Ascending aorta (tissue), 2 donors: Measurements from ENCODE around the gene ZNF219. TPM values are rescaled to one million over a fixed set of nuclear protein-coding genes. Genes with fewer than 3 reads are reported as not detected.

Experiments
- DNase-seq, 2 donors: peaks; one replicate each; pipeline ENCODE4 v3.0.0-alpha.2; 2019; ENCODE audit warnings: low spot score in 2 of 2
- H3K27ac ChIP-seq, 2 donors: fragments of 200-600 bp; sonication (generic); one replicate each; pipeline ENCODE4 v1.5.1; 2016 to 2017; ENCODE audit warnings: mild to moderate bottlenecking in 1 of 2
- H3K27me3 ChIP-seq: fragments of 200-600 bp; sonication (generic); one replicate; pipeline ENCODE4 v1.5.1; 2017
- H3K36me3 ChIP-seq, 2 donors: fragments of 200-600 bp; sonication (generic); one replicate each; pipeline ENCODE4 v1.5.1; 2016
- H3K4me1 ChIP-seq, 2 donors: fragments of 200-600 bp; sonication (generic); one replicate each; pipeline ENCODE4 v1.5.1; 2016 to 2017; ENCODE audit warnings: mild to moderate bottlenecking in 1 of 2
- H3K4me3 ChIP-seq, 2 donors: fragments of 200-600 bp; sonication (generic); one replicate each; pipeline ENCODE4 v1.5.1; 2016 to 2017; ENCODE audit warnings: mild to moderate bottlenecking in 1 of 2
- H3K9me3 ChIP-seq, 2 donors: fragments of 200-600 bp; sonication (generic); one replicate each; pipeline ENCODE4 v1.5.1; 2016
- CTCF ChIP-seq, 3 experiments: fragments of 200-600 bp in 2 of 3; fragments of 450-650 bp in 1 of 3; sonication (generic) in 2 of 3; IDR thresholded peaks; one replicate each; pipeline ENCODE4 v1.5.1; 2016 to 2019; ENCODE audit warnings: antibody characterized with exemption in 3 of 3, mild to moderate bottlenecking in 1 of 3, moderate library complexity in 1 of 3
- intact Hi-C: fragments of 100-400 bp; cut with DNase I; formaldehyde crosslinking; loops from one replicate; pipeline ENCODE4 v1.15.1; 2023
- total RNA-seq: library from RNA; depleted of rRNA; stranded (reverse); fragments of >200 nt; gene quantifications from one replicate; pipeline ENCODE4 v1.1.0, GENCODE V29; 2016

Gene ZNF219
- total RNA-seq, 1 donor from 2014 or later, result 62.9 TPM

DNA sequence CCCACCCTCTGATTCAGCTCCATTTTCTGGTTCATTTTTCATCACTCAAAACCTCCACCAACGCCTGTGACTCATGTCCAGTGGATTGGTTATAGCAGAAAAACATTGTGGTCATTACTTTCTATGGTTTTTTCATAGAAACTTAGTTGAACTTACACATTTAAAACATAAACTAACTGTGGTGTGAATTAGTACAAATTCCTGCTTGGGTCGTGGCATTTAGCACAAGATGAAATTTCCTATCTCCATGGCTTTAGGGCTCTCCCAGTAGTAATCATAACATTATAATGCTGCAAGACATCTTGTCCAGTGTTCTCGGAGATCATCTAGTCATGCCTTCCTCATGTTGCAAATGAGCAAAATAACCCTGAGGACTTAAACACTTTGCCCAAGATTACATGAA is 49.2 kb downstream of the ZNF219 start:
- H3K9me3 ChIP-seq, result no peaks in the 10 kb centered on the region
- intact Hi-C loops, result no loop called here
- DNase-seq, result no peak
- H3K27ac ChIP-seq, result no peak overlapping the region
- H3K4me1 ChIP-seq, result no peaks in the 10 kb centered on the region
- H3K36me3 ChIP-seq, result no peaks in the 10 kb centered on the region
- H3K4me3 ChIP-seq, result no peak overlapping the region
- H3K27me3 ChIP-seq, result no peaks in the 10 kb centered on the region
- TF ChIP-seq CTCF (IDR thresholded peaks at IDR 0.05), result no peak

- Histone ChIP-seq H3K27me3 (no peaks in the 10 kb centered on the region), H3K4me3 (no peak overlapping the region), H3K36me3 (no peaks in the 10 kb centered on the region), H3K27ac (no peak overlapping the region), H3K9me3 (no peaks in the 10 kb centered on the region), H3K4me1 (no peaks in the 10 kb centered on the region)
- intact Hi-C loops, result no loop called here
- TF ChIP-seq CTCF (IDR thresholded peaks at IDR 0.05), result no peak
- no peak for DNase-seq
Observed at GRCh38 chr14:21048638-21049037, 49.8 kb downstream of the ZNF219 start.

DNA sequence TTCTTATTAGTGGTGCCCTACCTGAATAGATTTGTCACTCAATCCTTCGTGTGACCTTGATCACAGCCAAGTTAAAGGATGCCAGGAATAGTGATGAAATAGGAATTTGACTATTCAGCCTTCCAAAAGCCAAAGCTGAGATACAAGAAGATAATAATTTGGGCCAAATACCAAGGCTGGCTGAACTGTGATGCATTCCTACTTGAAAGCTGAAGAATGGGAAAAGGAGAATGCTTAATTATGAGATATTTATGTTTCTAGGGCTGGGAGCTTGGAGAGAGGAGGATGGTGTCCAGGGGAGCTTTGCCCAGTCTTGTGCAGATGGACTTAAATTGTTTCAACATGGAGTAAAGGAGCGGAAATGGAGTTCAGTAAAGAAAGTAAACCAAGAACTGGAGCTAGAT is 51.1 kb downstream of the ZNF219 start:
- intact Hi-C loops, result no loop called here

DNA sequence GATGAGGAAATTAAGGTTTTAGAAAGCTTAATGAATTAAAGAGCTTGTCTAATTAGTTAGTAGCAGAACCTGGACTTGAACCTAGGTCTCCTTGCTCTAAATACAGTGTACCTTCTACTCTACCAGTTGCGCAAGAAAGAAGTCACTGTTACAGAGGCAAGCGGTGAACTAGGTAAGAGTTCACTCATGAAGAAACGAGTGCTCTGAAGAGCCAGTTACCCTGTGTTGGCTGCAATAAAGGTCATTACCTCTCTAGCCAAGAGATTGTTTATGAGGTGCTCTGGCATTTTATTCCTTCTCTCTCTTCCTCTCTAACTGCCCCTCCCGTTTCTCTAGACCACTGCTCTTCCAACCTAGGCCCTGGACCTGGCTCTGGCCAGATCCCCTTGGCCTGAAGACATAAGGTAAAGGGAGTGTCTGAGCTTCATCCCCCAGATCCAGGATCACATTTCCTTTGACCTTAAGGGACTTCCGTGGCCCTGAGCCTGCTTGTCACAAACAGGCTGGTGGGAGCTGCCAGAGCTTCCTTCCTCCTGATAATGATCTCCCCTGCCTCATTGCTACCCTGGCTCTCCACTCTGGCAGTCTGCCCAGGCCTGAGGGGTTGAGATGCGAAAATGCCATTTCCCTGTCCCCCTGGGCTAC is 54.4 kb downstream of the ZNF219 start:
- TF ChIP-seq CTCF (IDR thresholded peaks at IDR 0.05), result no peak
- Histone ChIP-seq H3K36me3 (no peaks in the 10 kb centered on the region), H3K9me3 (no peaks in the 10 kb centered on the region), H3K27ac (no peak overlapping the region), H3K4me1 (peaks cover 5 to 8% of the 10 kb centered on the region in 2 donors), H3K4me3 (no peak overlapping the region), H3K27me3 (no peaks in the 10 kb centered on the region)
- intact Hi-C loops, result loop anchor here (5.0 kb wide), 1 partner anchor 187 kb away; no protein-coding TSS in a partner anchor
- no peak for DNase-seq

More for the DNA sequence above, 51.1 kb downstream of the ZNF219 start:
- H3K4me1 ChIP-seq, result no peaks in the 10 kb centered on the region
- no peak for TF ChIP-seq CTCF (IDR thresholded peaks at IDR 0.05)
- H3K9me3 ChIP-seq, result no peaks in the 10 kb centered on the region
- H3K27ac ChIP-seq, result no peak overlapping the region
- no peaks in the 10 kb centered on the region for H3K36me3 ChIP-seq
- H3K4me3 ChIP-seq, result no peak overlapping the region
- no peak for DNase-seq
- H3K27me3 ChIP-seq, result no peaks in the 10 kb centered on the region

- DNase-seq, result no peak
- Histone ChIP-seq H3K4me3 (no peak overlapping the region), H3K27ac (no peak overlapping the region), H3K27me3 (no peaks in the 10 kb centered on the region), H3K4me1 (peaks cover 5 to 14% of the 10 kb centered on the region in 2 donors), H3K9me3 (no peaks in the 10 kb centered on the region), H3K36me3 (no peaks in the 10 kb centered on the region)
- no peak for TF ChIP-seq CTCF (IDR thresholded peaks at IDR 0.05)
- intact Hi-C loops, result loop anchor here (5.0 kb wide), 1 partner anchor 186 kb away; no protein-coding TSS in a partner anchor
Observed at GRCh38 chr14:21043387-21043973, 55.0 kb downstream of the ZNF219 start.
